ENCODE measurements around the gene MTARC1. TPM values are rescaled to one million over a fixed set of nuclear protein-coding genes. Genes with fewer than 3 reads are reported as not detected.

MTARC1 gene
- total RNA-seq, 1 donor, result 9.7 TPM

GRCh38 chr1:220785166-220786056 is 1.3 kb upstream of the MTARC1 start:
- Histone ChIP-seq H3K27me3 (ENCODE audit: insufficient read depth, low read length) (peaks cover 6% of the 10 kb centered on the region), H3K4me1 (ENCODE audit: insufficient read depth, low read length) (peaks cover 53% of the 10 kb centered on the region), H3K4me3 (ENCODE audit: low read length) (no peak overlapping the region), H3K9me3 (ENCODE audit: low read depth, low read length) (no peaks in the 10 kb centered on the region)

GRCh38 chr1:220786057-220786336 is 716 bp upstream of the MTARC1 start:
- Histone ChIP-seq H3K27me3 (ENCODE audit: insufficient read depth, low read length) (peaks cover 6% of the 10 kb centered on the region), H3K4me1 (ENCODE audit: insufficient read depth, low read length) (peaks cover 58% of the 10 kb centered on the region), H3K9me3 (ENCODE audit: low read depth, low read length) (no peaks in the 10 kb centered on the region), H3K4me3 (ENCODE audit: low read length) (peak overlapping the region; percentile 54)

DNA sequence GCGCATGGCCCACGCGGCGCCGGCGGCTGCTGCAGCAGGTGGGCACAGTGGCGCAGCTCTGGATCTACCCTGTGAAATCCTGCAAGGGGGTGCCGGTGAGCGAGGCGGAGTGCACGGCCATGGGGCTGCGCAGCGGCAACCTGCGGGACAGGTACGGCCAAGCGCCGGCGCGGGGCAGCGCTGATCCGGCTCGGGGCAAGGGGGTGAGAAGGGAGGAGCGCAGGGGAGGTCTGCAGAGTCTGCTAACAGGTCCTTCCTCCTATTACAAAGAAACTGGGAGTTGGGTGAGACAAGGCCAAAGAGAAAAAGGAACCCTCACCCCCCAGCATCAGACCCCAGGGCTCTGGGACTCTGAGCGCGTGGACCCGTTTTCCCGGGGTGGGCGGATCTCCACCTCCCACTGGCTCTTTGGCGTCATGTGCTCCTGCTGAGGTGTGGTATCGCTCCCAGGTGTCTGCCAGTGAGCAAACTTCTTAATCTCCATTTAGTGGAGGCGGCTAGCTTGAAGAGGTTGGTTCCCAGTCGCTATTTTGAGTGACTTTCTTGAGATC is 431 bp downstream of the MTARC1 start:
- Histone ChIP-seq H3K27me3 (ENCODE audit: insufficient read depth, low read length) (peaks cover 6% of the 10 kb centered on the region), H3K4me3 (ENCODE audit: low read length) (peak overlapping the region; percentile 54), H3K9me3 (ENCODE audit: low read depth, low read length) (no peaks in the 10 kb centered on the region), H3K4me1 (ENCODE audit: insufficient read depth, low read length) (peaks cover 70% of the 10 kb centered on the region)

GRCh38 chr1:220788900-220789299 is 2.2 kb downstream of the MTARC1 start:
- H3K4me3 ChIP-seq (ENCODE audit: low read length), result no peak overlapping the region
- peaks cover 6% of the 10 kb centered on the region for H3K27me3 ChIP-seq (ENCODE audit: insufficient read depth, low read length)
- peaks cover 70% of the 10 kb centered on the region for H3K4me1 ChIP-seq (ENCODE audit: insufficient read depth, low read length)
- no peaks in the 10 kb centered on the region for H3K9me3 ChIP-seq (ENCODE audit: low read depth, low read length)

DNA sequence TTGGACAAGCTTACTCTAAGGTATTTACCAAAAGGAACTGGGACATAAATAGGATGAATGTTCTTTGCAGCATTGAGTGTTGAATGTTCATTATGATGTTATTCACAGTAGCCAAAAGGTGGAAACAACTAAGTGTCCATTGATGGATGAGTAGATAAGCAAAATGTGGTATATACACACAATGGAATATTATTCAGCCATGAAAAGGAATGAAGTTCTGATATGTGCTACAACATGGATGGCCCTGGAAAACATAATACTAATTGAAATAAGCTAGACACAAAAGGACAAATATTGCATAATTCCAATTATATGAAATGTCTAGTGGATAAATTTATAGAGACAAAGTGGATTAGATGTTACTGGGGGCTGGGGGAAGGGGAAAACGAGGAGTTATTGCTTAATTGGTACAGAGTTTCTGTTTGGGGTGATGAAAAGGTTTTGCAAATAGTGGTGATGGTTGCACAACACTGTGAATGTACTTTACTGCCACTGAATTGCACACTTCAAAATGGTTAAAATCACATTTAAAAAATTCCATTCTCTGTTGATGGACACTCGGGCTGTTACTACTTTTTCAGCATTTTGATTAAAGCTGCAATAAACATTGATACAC is 2.9 kb downstream of the MTARC1 start:
- Histone ChIP-seq H3K27me3 (ENCODE audit: insufficient read depth, low read length) (peaks cover 6% of the 10 kb centered on the region), H3K9me3 (ENCODE audit: low read depth, low read length) (no peaks in the 10 kb centered on the region), H3K4me3 (ENCODE audit: low read length) (no peak overlapping the region), H3K4me1 (ENCODE audit: insufficient read depth, low read length) (peaks cover 70% of the 10 kb centered on the region)

DNA sequence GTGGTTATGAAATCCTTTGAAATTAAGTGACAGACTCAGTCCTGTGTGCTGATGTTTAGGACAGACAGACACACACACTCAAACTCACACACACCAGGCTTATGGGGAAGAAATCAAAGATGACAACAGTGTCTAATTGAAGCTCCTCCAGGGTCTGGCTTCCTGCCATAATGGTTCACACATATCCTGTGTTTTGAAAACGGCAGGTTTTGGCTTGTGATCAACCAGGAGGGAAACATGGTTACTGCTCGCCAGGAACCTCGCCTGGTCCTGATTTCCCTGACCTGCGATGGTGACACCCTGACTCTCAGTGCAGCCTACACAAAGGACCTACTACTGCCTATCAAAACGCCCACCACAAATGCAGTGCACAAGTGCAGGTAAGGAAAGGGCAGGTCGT is 4.6 kb downstream of the MTARC1 start:
- H3K4me3 ChIP-seq (ENCODE audit: low read length), result no peak overlapping the region

DNA sequence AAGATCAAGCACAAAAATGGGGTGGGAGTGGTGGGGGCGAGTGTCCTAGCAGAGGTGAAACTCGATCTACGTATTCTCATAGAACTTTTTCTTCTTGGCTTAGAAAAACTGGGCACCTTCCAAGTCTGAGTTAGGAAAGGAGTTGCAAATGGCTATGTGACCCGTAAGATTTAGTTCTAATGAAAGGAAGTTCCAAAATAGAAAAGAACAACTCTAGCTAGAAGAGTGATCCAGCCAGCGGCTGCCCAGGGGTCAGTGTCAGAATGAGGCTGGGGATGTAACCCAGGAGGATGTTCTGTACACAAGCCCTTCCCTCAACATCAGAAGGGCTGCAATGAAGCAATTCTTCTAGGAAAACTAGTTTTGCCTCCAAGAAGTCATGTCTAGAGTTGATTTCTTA is 5.2 kb downstream of the MTARC1 start:
- Histone ChIP-seq H3K9me3 (ENCODE audit: low read depth, low read length) (no peaks in the 10 kb centered on the region), H3K27me3 (ENCODE audit: insufficient read depth, low read length) (no peaks in the 10 kb centered on the region), H3K4me1 (ENCODE audit: insufficient read depth, low read length) (peaks cover 48% of the 10 kb centered on the region), H3K4me3 (ENCODE audit: low read length) (no peak overlapping the region)

More for the DNA sequence above, 4.6 kb downstream of the MTARC1 start:
- Histone ChIP-seq H3K9me3 (ENCODE audit: low read depth, low read length) (no peaks in the 10 kb centered on the region), H3K27me3 (ENCODE audit: insufficient read depth, low read length) (no peaks in the 10 kb centered on the region), H3K4me1 (ENCODE audit: insufficient read depth, low read length) (peaks cover 54% of the 10 kb centered on the region)

GRCh38 chr1:220796530-220796929 is 9.8 kb downstream of the MTARC1 start:
- Histone ChIP-seq H3K4me1 (ENCODE audit: insufficient read depth, low read length) (peaks cover 6% of the 10 kb centered on the region), H3K4me3 (ENCODE audit: low read length) (no peak overlapping the region), H3K27me3 (ENCODE audit: insufficient read depth, low read length) (no peaks in the 10 kb centered on the region), H3K9me3 (ENCODE audit: low read depth, low read length) (no peaks in the 10 kb centered on the region)

DNA sequence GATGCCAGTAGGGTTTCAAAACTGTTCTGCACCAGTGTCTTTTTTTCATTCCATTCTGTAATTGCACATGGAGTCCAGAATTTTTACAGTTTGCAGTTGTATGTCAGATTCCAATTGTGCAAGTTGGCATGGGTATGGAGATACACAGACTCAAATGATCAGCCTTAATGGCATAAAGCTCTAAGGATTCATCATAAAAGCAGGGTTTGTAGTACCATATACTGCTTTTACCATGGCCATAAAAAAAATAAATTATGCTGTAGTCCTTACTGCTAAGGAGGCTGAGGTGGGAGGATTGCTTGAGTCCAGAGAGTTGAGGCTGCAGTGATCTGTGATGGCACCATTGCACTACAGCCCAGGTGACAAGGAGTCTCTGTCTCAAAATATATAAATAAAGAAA is 10.3 kb downstream of the MTARC1 start:
- H3K27me3 ChIP-seq (ENCODE audit: insufficient read depth, low read length), result no peaks in the 10 kb centered on the region
- H3K9me3 ChIP-seq (ENCODE audit: low read depth, low read length), result no peaks in the 10 kb centered on the region

DNA sequence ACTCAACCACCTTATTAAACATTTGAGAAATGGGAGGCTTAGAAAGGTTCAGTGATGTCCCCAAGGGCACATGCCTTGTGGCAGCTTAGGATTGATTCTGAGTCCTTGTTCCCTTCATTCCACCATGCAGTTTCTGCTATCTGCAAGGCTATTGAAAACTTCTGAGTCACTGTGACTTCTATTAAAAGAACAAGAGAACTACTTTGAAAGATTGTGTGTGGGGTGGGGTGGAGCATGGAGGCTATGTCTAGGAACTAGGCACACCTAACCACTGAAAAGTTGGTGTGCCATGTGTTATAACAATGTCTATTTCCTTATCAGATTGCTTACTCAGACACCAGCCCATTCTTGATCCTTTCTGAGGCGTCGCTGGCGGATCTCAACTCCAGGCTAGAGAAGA is 10.8 kb downstream of the MTARC1 start:
- H3K9me3 ChIP-seq (ENCODE audit: low read depth, low read length), result no peaks in the 10 kb centered on the region
- H3K4me3 ChIP-seq (ENCODE audit: low read length), result no peak overlapping the region
- H3K4me1 ChIP-seq (ENCODE audit: insufficient read depth, low read length), result no peaks in the 10 kb centered on the region
- H3K27me3 ChIP-seq (ENCODE audit: insufficient read depth, low read length), result no peaks in the 10 kb centered on the region

More for the DNA sequence above, 10.3 kb downstream of the MTARC1 start:
- H3K4me3 ChIP-seq (ENCODE audit: low read length), result no peak overlapping the region
- H3K4me1 ChIP-seq (ENCODE audit: insufficient read depth, low read length), result peaks cover under 1% of the 10 kb centered on the region

- Histone ChIP-seq H3K27me3 (ENCODE audit: insufficient read depth, low read length) (no peaks in the 10 kb centered on the region), H3K4me1 (ENCODE audit: insufficient read depth, low read length) (no peaks in the 10 kb centered on the region), H3K9me3 (ENCODE audit: low read depth, low read length) (no peaks in the 10 kb centered on the region), H3K4me3 (ENCODE audit: low read length) (no peak overlapping the region)
These were observed 11.6 kb downstream of the MTARC1 start for GRCh38 chr1:220798338-220798737.

GRCh38 chr1:220800262-220800661 is 13.5 kb downstream of the MTARC1 start:
- no peak overlapping the region for H3K4me3 ChIP-seq (ENCODE audit: low read length)
- no peaks in the 10 kb centered on the region for H3K9me3 ChIP-seq (ENCODE audit: low read depth, low read length)

GRCh38 chr1:220803401-220804201 is 16.9 kb downstream of the MTARC1 start:
- no peaks in the 10 kb centered on the region for H3K9me3 ChIP-seq (ENCODE audit: low read depth, low read length)
- H3K4me3 ChIP-seq (ENCODE audit: low read length), result no peak overlapping the region
- no peaks in the 10 kb centered on the region for H3K27me3 ChIP-seq (ENCODE audit: insufficient read depth, low read length)
- peaks cover 4% of the 10 kb centered on the region for H3K4me1 ChIP-seq (ENCODE audit: insufficient read depth, low read length)

More at GRCh38 chr1:220800262-220800661, 13.5 kb downstream of the MTARC1 start:
- H3K4me1 ChIP-seq (ENCODE audit: insufficient read depth, low read length), result peaks cover 4% of the 10 kb centered on the region
- H3K27me3 ChIP-seq (ENCODE audit: insufficient read depth, low read length), result no peaks in the 10 kb centered on the region

DNA sequence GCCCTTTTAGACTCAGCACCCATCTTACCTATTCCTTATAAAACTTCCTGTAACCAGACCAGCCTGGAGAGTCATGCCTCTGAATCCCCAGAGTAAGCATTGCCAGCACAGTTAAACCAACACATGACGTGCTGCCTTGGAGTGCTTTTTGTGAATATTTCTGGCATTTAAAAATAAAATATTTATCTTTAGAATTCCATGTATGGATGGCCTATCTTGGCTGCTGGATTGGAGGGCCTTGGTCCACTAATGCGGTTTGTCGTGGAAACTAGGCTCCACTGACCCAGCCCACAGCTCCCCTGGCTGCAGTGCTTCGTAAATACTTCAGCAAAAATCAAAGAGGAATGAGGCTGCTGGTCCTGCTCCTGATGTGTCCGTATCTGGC is 17.5 kb downstream of the MTARC1 start:
- Histone ChIP-seq H3K4me3 (ENCODE audit: low read length) (no peak overlapping the region), H3K4me1 (ENCODE audit: insufficient read depth, low read length) (peaks cover 4% of the 10 kb centered on the region), H3K27me3 (ENCODE audit: insufficient read depth, low read length) (no peaks in the 10 kb centered on the region), H3K9me3 (ENCODE audit: low read depth, low read length) (no peaks in the 10 kb centered on the region)

GRCh38 chr1:220806408-220806807 is 19.7 kb downstream of the MTARC1 start:
- Histone ChIP-seq H3K4me1 (ENCODE audit: insufficient read depth, low read length) (peaks cover 7% of the 10 kb centered on the region), H3K9me3 (ENCODE audit: low read depth, low read length) (no peaks in the 10 kb centered on the region), H3K27me3 (ENCODE audit: insufficient read depth, low read length) (no peaks in the 10 kb centered on the region), H3K4me3 (ENCODE audit: low read length) (no peak overlapping the region)

Measured in mononuclear cell (primary cell).